ENCODE measurements around the gene ERICH2.
"Not testable (repeated sequence)": the region's sequence is repeated elsewhere in the genome, so short reads cannot be mapped to it uniquely, and the experiment has no call there.

The ERICH2 gene

GRCh38 chr2:170742000-170742399 is 28.2 kb upstream of the ERICH2 start:
- H3K9ac ChIP-seq (ENCODE audit: low read length) = no peak overlapping the region
- no peak overlapping the region for H3K27ac ChIP-seq (ENCODE audit: low read depth, low read length)
- no peak overlapping the region for H3K4me3 ChIP-seq (ENCODE audit: low read length)
- no peaks in the 10 kb centered on the region for H3K36me3 ChIP-seq (ENCODE audit: control insufficient read depth, insufficient read depth, low read length)
- no peaks in the 10 kb centered on the region for H3K4me1 ChIP-seq (ENCODE audit: control insufficient read depth, insufficient read depth, low read length)
- H3K27me3 ChIP-seq (ENCODE audit: control insufficient read depth, insufficient read depth, low read length) = no peaks in the 10 kb centered on the region

- H3K4me3 ChIP-seq (ENCODE audit: low read length) = no peak overlapping the region
- no peaks in the 10 kb centered on the region for H3K27me3 ChIP-seq (ENCODE audit: control insufficient read depth, insufficient read depth, low read length)
- H3K36me3 ChIP-seq (ENCODE audit: control insufficient read depth, insufficient read depth, low read length) = no peaks in the 10 kb centered on the region
- H3K9ac ChIP-seq (ENCODE audit: low read length) = no peak overlapping the region
- H3K27ac ChIP-seq (ENCODE audit: low read depth, low read length) = no peak overlapping the region
- no peaks in the 10 kb centered on the region for H3K4me1 ChIP-seq (ENCODE audit: control insufficient read depth, insufficient read depth, low read length)
Measured at GRCh38 chr2:170742896-170743529, 27.2 kb upstream of the ERICH2 start.

GRCh38 chr2:170743530-170744239 is 26.5 kb upstream of the ERICH2 start:
- no peaks in the 10 kb centered on the region for H3K27me3 ChIP-seq (ENCODE audit: control insufficient read depth, insufficient read depth, low read length)
- no peak overlapping the region for H3K9ac ChIP-seq (ENCODE audit: low read length)
- H3K4me3 ChIP-seq (ENCODE audit: low read length) = no peak overlapping the region
- no peak overlapping the region for H3K27ac ChIP-seq (ENCODE audit: low read depth, low read length)
- no peaks in the 10 kb centered on the region for H3K36me3 ChIP-seq (ENCODE audit: control insufficient read depth, insufficient read depth, low read length)
- no peaks in the 10 kb centered on the region for H3K4me1 ChIP-seq (ENCODE audit: control insufficient read depth, insufficient read depth, low read length)

GRCh38 chr2:170744248-170745002 is 25.8 kb upstream of the ERICH2 start:
- no peak overlapping the region for H3K4me3 ChIP-seq (ENCODE audit: low read length)
- no peak overlapping the region for H3K9ac ChIP-seq (ENCODE audit: low read length)
- H3K27ac ChIP-seq (ENCODE audit: low read depth, low read length) = no peak overlapping the region
- no peaks in the 10 kb centered on the region for H3K36me3 ChIP-seq (ENCODE audit: control insufficient read depth, insufficient read depth, low read length)
- H3K27me3 ChIP-seq (ENCODE audit: control insufficient read depth, insufficient read depth, low read length) = no peaks in the 10 kb centered on the region
- H3K4me1 ChIP-seq (ENCODE audit: control insufficient read depth, insufficient read depth, low read length) = no peaks in the 10 kb centered on the region

- H3K4me1 ChIP-seq (ENCODE audit: control insufficient read depth, insufficient read depth, low read length) = no peaks in the 10 kb centered on the region
- no peak overlapping the region for H3K27ac ChIP-seq (ENCODE audit: low read depth, low read length)
- H3K27me3 ChIP-seq (ENCODE audit: control insufficient read depth, insufficient read depth, low read length) = no peaks in the 10 kb centered on the region
- no peak overlapping the region for H3K9ac ChIP-seq (ENCODE audit: low read length)
- H3K4me3 ChIP-seq (ENCODE audit: low read length) = no peak overlapping the region
- H3K36me3 ChIP-seq (ENCODE audit: control insufficient read depth, insufficient read depth, low read length) = no peaks in the 10 kb centered on the region
Measured at GRCh38 chr2:170745305-170745704, 24.9 kb upstream of the ERICH2 start.

- Histone ChIP-seq H3K27ac (ENCODE audit: low read depth, low read length) (no peak overlapping the region), H3K27me3 (ENCODE audit: control insufficient read depth, insufficient read depth, low read length) (no peaks in the 10 kb centered on the region), H3K9ac (ENCODE audit: low read length) (no peak overlapping the region), H3K4me3 (ENCODE audit: low read length) (no peak overlapping the region), H3K36me3 (ENCODE audit: control insufficient read depth, insufficient read depth, low read length) (no peaks in the 10 kb centered on the region), H3K4me1 (ENCODE audit: control insufficient read depth, insufficient read depth, low read length) (no peaks in the 10 kb centered on the region)
Measured at GRCh38 chr2:170747921-170748320, 22.3 kb upstream of the ERICH2 start.

- not testable (repeated sequence) for H3K27me3 ChIP-seq (ENCODE audit: control insufficient read depth, insufficient read depth, low read length); H3K27ac ChIP-seq (ENCODE audit: low read depth, low read length); H3K9ac ChIP-seq (ENCODE audit: low read length); H3K4me3 ChIP-seq (ENCODE audit: low read length); H3K36me3 ChIP-seq (ENCODE audit: control insufficient read depth, insufficient read depth, low read length); H3K4me1 ChIP-seq (ENCODE audit: control insufficient read depth, insufficient read depth, low read length)
Measured at GRCh38 chr2:170751555-170751954, 18.6 kb upstream of the ERICH2 start.

GRCh38 chr2:170761572-170761971 is 8.6 kb upstream of the ERICH2 start:
- Histone ChIP-seq H3K27me3 (ENCODE audit: control insufficient read depth, insufficient read depth, low read length) (no peaks in the 10 kb centered on the region), H3K4me1 (ENCODE audit: control insufficient read depth, insufficient read depth, low read length) (no peaks in the 10 kb centered on the region), H3K27ac (ENCODE audit: low read depth, low read length) (no peak overlapping the region), H3K36me3 (ENCODE audit: control insufficient read depth, insufficient read depth, low read length) (no peaks in the 10 kb centered on the region), H3K4me3 (ENCODE audit: low read length) (no peak overlapping the region), H3K9ac (ENCODE audit: low read length) (no peak overlapping the region)

GRCh38 chr2:170762760-170763159 is 7.4 kb upstream of the ERICH2 start:
- H3K9ac ChIP-seq (ENCODE audit: low read length) = no peak overlapping the region
- H3K27ac ChIP-seq (ENCODE audit: low read depth, low read length) = no peak overlapping the region
- H3K4me3 ChIP-seq (ENCODE audit: low read length) = no peak overlapping the region
- no peaks in the 10 kb centered on the region for H3K36me3 ChIP-seq (ENCODE audit: control insufficient read depth, insufficient read depth, low read length)
- no peaks in the 10 kb centered on the region for H3K27me3 ChIP-seq (ENCODE audit: control insufficient read depth, insufficient read depth, low read length)
- no peaks in the 10 kb centered on the region for H3K4me1 ChIP-seq (ENCODE audit: control insufficient read depth, insufficient read depth, low read length)

GRCh38 chr2:170763232-170763631 is 6.9 kb upstream of the ERICH2 start:
- Histone ChIP-seq H3K4me3 (ENCODE audit: low read length) (no peak overlapping the region), H3K27me3 (ENCODE audit: control insufficient read depth, insufficient read depth, low read length) (no peaks in the 10 kb centered on the region), H3K4me1 (ENCODE audit: control insufficient read depth, insufficient read depth, low read length) (no peaks in the 10 kb centered on the region), H3K27ac (ENCODE audit: low read depth, low read length) (no peak overlapping the region), H3K36me3 (ENCODE audit: control insufficient read depth, insufficient read depth, low read length) (no peaks in the 10 kb centered on the region), H3K9ac (ENCODE audit: low read length) (no peak overlapping the region)

- Histone ChIP-seq H3K27me3 (ENCODE audit: control insufficient read depth, insufficient read depth, low read length) (no peaks in the 10 kb centered on the region), H3K27ac (ENCODE audit: low read depth, low read length) (no peak overlapping the region), H3K36me3 (ENCODE audit: control insufficient read depth, insufficient read depth, low read length) (no peaks in the 10 kb centered on the region), H3K4me3 (ENCODE audit: low read length) (no peak overlapping the region), H3K9ac (ENCODE audit: low read length) (no peak overlapping the region), H3K4me1 (ENCODE audit: control insufficient read depth, insufficient read depth, low read length) (no peaks in the 10 kb centered on the region)
Measured at GRCh38 chr2:170764880-170765261, 5.3 kb upstream of the ERICH2 start.

GRCh38 chr2:170766693-170767092 is 3.5 kb upstream of the ERICH2 start:
- Histone ChIP-seq H3K9ac (ENCODE audit: low read length) (no peak overlapping the region), H3K4me3 (ENCODE audit: low read length) (no peak overlapping the region), H3K27ac (ENCODE audit: low read depth, low read length) (no peak overlapping the region), H3K36me3 (ENCODE audit: control insufficient read depth, insufficient read depth, low read length) (no peaks in the 10 kb centered on the region), H3K4me1 (ENCODE audit: control insufficient read depth, insufficient read depth, low read length) (no peaks in the 10 kb centered on the region), H3K27me3 (ENCODE audit: control insufficient read depth, insufficient read depth, low read length) (no peaks in the 10 kb centered on the region)
